ENCODE measurements around the gene CHN1.

DNA sequence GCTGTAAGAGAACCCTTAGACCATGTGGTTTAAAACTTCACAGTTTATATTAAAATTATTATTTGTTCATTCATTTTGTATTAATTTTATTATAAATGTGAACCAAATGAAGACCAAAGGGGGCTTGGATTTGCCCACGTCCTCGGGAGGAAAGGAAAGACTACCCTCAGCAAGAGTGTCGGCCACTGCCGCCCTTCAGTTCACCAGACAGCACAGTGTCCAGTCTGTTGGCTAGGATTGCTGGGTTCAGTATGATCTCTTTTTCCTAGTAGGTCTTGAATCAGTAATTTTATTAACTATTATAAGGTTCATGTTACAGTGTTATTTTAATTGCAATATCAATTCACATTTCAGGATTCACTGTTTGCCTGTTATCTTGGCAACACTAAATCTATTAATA, 162.7 kb downstream of the CHN1 start:
- TF ChIP-seq, protein P1, sequence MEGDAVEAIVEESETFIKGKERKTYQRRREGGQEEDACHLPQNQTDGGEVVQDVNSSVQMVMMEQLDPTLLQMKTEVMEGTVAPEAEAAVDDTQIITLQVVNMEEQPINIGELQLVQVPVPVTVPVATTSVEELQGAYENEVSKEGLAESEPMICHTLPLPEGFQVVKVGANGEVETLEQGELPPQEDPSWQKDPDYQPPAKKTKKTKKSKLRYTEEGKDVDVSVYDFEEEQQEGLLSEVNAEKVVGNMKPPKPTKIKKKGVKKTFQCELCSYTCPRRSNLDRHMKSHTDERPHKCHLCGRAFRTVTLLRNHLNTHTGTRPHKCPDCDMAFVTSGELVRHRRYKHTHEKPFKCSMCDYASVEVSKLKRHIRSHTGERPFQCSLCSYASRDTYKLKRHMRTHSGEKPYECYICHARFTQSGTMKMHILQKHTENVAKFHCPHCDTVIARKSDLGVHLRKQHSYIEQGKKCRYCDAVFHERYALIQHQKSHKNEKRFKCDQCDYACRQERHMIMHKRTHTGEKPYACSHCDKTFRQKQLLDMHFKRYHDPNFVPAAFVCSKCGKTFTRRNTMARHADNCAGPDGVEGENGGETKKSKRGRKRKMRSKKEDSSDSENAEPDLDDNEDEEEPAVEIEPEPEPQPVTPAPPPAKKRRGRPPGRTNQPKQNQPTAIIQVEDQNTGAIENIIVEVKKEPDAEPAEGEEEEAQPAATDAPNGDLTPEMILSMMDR (IDR thresholded peaks at IDR 0.05): no peak
- TF ChIP-seq POLR2A (IDR thresholded peaks at IDR 0.05): no peak
